NCI-H82 (cell line): ENCODE data around the gene PNCK.

Experiments
- DNase-seq: peaks from one replicate; lab custom pipeline; 2025; lab: John Stamatoyannopoulos, UW

Gene PNCK

DNA sequence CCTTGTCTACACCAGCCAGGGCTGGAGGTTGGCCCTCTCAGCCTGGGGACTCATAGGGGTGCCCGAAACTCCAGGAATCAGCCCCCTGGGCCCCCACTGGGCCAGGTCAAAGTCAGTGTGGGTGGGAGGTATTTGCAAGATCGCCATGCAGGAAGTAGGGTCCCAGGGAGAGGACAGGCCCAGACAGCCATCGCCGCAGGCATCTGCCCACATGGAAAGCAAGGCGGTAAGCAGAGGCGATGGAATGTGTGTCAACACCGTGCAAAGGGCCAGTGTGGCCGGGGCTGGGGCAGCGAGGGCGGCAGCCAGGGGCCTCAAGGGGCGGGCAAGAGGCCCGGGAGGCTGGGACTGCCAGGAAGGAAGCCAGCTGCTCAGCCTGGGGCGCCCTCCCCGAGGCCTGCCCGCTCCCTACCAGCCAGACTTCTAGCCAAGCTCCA, 45.9 kb downstream of the PNCK start:
- no peak for DNase-seq

DNA sequence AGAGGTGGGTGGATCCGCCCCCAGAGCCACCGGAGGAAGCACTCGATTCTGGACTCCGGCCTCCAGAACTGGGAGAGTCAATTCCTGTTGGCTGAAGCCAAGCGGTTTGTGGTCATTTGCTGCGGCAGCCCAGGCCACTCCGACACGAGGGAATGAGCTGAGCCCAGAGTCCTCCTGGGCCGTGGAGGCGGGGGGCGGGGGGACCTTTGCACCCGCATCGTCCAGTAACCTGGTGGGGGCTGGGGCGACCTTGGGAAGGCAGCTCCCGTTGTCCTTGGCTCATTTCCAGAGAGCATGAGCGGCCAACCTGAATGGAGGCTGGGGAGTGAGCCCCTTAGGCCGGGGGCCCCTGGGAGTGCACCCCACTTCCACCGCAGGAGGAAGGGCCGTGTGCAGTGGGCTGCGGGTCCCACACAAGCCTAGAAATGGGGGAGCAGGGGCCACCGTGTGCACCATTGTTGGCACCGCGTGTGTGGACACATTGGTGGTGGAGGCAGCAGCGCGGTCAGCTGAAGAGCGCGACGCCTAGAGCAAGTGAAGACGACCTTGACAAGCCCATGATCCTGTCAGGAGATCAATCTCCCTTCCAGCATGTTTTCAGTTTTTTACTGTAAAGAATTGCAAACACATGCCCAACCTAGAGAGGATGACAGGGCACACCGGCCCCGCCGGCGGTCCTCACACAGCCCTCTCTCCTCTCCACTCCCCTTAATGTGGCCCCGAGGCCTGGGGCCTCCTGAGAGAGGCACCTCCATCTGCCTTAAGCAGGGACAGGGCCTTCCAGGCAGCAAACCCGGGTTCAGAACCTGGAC, 46.5 kb downstream of the PNCK start:
- no peak for DNase-seq

DNA sequence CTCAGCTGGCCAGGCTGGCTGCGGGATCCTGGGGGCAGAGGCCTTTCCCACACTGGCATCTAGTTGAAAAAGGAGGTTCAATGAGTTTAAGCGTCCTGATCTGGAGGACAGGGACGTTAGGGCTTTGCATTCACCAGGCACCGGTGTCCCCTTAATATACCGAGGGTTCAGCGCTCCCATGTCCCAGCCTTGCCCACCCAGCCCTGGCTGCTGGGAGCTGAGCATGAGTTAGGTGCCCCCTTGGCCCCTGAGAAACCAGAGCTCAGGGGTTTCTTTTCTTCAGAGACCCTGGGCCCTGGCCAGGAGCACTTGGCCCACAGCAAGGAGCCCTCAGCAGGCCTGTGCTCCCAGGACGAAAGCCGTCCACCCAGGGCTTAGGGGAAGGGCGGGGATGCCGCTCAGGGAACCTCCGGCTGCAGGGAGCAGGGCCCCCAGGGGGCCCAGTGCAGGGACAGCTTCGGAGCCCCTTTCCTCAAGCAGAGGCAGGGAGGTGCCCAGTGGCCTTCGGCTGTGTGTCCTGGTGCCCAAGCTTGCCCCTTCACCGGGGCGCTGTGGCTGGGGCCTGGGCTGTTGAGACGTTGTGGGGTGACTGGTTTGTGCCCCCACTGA, 47.5 kb downstream of the PNCK start:
- no peak for DNase-seq

DNA sequence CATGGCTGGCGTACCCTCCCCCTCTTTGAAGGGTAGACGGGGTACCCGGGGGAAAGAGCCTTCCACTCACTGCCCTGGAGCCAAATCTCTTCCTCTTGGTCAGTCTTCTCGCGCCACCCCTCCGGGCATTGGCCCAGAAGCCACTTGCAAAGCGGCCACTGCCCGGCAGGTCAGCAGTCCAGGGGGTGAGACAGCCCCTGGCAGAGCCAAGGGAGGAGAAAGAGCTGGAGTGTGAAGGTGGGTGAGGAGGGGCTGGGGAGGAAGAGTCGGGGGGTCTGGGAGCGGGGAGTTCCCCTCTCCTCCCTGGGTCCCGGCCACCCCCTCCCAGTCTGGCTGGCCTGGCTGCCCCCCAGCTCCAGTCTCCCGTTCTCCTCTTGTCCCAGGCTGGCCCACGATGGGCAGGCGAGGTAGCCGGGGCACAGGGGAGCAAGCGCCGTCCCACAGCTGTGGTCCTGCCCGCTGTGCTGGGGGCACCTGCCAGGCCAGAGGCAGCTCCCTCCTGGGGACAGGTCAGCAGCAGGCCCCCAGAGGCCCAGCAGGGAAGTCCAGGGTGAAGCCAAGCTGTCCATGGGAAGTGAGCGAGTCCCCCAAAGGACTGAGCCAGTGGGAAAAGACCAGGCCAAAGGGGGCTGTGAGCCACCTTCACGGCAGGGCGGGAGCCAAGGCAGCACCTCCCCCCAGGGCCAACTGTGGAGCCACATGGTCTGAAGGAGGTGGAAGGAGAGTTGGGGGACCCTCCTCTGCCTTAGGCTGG, 48.2 kb downstream of the PNCK start:
- DNase-seq, result no peak

DNA sequence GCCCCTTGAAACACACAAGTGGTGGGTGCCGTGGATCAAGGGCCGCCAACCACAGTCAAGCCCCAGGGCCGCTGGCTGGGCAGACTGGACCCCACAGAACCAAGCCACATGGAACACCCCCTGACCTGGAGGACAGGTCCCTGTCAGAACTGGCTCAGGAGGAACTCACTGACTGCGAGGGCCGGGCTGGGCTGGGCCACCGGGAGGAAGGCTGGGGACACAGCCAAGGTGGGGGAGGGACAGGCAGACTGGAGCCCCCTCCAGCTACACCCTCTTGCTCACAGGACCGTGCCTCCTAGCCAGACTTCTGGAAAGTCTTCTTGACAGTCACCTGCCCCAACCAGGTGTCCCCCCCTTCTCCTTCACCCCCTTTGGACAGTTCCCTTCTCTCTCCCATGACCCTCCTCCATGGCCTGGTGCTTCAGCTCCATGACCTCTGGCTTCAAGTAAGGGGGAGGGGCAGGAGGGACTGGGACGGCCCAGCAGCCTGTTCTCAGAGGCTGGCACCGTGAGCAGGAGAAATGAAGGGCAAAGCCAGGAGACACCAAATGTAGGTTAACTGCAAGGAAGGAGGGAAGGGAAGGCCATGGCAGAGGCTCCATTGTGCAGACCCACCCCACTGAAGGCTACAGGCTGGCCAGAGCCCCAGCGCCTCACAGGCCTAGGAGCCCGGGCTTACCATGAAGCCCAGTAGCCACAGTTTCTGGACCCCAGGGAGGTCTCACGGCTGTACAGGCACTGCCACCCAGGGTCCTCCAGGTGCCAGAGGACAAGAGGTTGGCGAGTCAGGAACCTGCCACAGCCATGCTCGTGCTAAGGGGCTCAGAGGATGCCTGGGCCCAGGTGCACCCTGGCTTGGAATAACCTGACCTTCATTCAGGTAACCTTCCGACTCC, 49.2 kb downstream of the PNCK start:
- no peak for DNase-seq

- no peak for DNase-seq
These were observed 50.1 kb downstream of the PNCK start for GRCh38 chrX:153623310-153624029.

DNA sequence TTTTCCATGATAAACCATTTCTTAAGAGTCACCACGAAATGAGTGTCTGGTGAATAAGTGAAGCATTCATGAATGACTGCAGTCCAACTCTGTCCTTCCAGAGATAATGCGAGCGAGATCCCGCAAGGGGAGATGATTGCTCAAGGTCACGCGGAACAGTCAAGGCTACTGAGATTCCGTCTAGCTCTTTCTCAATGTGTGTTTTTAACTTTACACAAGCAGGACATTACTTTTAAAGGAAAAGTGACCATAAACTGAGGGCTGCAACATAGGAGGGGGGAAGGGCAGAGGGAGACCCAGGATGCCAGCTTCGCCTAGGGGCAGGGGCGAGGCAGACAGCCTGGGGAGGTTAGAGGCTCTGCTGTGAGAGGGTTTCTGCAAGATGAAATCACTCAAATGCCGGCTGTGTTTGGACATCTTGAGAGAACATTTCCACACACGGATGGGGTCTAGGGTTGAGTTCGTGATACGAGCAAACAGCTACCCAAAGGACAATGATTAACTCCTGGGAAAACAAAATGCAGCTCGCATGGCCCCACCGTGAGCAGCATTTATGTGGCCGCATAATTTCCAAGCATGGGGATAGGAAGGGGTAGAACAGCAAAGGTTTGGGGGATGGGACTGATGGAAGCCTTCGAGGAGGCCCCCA, 50.8 kb downstream of the PNCK start:
- DNase-seq, result no peak

DNA sequence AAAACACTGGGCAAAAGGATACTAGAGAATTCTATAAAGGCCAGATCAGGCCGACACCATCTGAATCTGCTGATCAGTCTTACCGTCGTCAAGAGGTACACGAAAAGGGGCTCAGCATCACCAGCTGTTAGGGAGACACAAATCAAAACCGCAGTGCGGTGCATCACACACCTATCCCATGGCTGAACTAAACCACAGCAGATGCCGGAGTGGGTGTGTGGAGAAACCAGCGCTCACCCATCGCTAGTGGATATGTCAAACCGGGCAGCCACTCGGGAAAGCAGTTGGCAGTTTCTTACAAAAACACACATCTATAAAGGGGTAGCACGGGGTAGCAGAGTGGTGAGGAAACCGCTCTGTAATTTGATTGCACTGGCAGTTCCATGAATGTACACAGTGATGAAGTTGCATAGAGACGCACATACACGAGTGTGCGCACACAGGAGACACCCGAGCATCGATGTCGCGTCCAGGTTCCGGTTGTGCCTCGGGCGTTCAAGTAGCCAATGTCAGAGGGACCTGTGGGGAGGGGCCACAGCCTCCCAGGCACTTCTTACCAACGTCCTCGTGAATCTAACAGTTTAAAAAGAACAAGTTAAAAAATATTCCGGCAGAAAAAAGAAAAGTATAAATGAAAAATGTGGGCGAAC, 51.5 kb downstream of the PNCK start:
- no peak for DNase-seq

DNA sequence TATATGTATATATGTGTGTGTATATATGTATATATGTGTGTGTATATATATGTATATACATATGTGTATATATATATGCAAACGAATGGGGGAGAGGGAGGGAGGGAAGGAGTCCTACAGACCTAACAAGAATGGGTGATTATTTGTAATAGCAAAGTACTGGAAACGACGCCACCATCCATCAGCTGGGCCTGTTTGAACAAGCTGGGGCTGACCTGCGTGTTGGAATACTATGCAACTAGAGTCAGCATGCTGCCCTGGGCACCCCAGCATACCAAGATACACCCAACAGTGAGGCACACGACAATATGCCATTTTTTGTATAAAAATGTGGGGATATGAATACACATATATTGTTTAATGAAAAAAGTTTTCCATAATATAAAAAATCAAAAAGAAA, 53.0 kb downstream of the PNCK start:
- DNase-seq, result no peak
